NCI-H2081 treated with DMSO at 0.1 percent for 48 hours (cell line): ENCODE data around the gene DHCR24.
"Not testable (repeated sequence)": the region's sequence is repeated elsewhere in the genome, so short reads cannot be mapped to it uniquely, and the experiment has no call there.

Experiments
- DNase-seq: peaks from one replicate; lab custom pipeline; 2025; lab: John Stamatoyannopoulos, UW

DHCR24 gene

GRCh38 chr1:54887665-54888071 lies 673 bp upstream of the DHCR24 start:
- no peak for DNase-seq

GRCh38 chr1:54885807-54886723 lies 930 bp downstream of the DHCR24 start:
- no peak for DNase-seq

- no peak for DNase-seq
Measured at GRCh38 chr1:54885237-54885679, 1.7 kb downstream of the DHCR24 start.

DNA sequence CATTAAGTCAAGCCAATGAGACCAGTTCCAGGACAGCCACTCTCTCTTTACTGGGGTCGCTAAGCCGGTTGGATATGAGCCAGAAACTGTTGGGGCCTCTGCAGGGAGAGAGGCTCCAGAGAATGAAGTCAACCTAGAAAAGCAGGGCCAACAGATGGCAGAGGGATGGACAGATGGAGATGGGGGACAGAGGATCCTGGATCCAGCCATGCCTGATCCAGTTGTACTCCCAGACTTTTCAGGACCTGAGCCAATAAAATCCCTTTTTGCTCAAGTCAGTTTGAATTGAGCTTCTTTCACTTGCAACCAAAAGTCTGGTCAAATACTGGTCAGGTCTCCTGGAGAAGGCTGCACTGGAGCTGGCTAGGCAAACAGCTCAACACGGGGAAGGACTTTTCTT lies 2.2 kb downstream of the DHCR24 start:
- no peak for DNase-seq

DNA sequence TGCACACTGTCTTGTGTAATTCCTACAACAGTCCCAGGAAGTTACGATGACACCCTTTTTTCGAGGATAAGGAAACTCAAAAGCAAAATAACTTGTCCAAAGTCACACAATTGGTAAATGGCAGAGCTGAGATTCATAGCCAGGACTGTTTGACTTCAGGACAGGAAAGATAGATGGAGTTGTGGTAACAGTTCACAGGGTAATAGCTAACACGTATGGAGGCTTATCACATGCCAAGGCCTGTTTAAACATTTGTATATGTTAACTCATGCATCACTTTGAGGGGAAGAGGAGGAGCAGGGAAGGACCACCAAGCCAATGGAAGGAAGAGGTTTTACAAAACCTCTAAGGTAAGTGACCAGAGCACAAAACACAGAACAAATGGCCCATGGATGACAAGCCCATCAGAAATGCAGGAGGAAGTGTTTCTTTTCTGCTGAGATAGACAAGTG lies 2.8 kb downstream of the DHCR24 start:
- DNase-seq, result no peak

DNA sequence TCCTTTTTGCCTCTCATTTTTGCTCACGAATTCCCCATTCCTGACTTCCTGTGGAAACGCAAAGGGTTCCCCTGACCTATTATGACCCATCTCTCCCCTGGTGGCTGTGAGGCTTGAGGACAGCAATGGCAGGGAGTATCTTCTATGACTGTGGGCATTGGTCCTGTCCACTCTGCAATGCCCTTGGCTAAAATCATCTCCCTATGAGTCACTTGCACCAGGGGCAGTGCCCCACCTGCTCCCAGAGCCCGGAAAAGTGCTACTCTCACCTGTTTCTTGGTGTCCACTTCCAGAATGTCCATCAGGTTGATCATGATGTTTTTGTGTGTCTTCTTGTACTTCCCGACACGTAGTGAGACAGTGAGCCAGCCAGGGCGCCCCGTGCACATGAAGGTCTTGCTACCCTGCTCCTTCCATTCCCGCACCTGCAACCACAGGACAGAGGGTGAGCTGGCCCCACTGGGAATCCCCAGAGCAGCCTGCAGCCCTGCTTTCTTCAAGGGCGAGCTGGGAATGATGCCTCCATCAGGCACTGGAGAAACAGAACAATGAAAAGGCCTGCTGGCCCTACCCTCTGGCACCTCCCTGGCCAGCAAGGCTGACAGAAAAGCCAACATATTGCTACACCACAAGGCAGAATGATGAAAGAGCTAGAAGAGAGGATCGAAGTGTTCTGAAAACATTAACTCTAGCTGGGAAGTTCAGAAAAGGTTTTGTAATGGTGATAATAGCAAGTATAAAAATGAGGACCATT lies 3.5 kb downstream of the DHCR24 start:
- DNase-seq, result no peak

DNA sequence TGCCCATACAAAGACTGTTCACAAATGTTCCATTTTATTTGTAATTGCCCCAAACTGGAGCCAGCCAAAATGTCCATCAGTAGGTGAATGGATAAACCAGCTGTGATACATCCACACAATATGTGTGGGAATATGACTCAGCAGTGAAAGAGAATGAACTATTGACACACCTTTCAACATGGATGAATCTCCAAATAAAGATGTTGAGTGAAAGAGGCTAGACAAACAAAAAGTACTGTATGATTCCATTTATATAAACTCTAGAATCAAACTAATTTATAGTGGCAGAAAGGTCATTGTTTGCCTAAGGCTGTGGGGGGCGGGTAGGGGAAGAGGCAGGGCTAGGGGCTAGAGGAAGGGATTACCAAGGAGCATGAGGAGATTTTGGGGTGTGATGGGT lies 4.5 kb downstream of the DHCR24 start:
- no peak for DNase-seq

- DNase-seq, result not testable (repeated sequence)
Measured at GRCh38 chr1:54881604-54882003, 5.4 kb downstream of the DHCR24 start.

DNA sequence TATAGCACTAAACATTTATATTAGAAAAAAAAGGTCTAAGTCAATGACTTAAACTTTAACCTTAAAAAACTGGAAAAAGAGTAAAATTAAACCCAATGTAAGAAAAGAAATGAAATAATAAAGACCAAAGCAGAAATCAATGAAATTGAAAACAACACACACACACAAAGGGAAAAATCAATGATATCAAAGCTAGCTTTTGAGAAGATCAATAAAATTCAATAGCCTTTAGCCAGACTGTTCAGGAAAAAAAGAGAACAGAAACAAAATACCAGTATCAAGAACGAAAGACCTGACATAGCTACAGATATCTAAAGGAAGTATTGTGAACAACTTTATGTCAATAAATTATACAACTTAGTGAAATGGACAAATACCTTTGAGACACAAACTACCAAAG lies 7.1 kb downstream of the DHCR24 start:
- no peak for DNase-seq

GRCh38 chr1:54876814-54877213 lies 10.2 kb downstream of the DHCR24 start:
- DNase-seq, result no peak

DNA sequence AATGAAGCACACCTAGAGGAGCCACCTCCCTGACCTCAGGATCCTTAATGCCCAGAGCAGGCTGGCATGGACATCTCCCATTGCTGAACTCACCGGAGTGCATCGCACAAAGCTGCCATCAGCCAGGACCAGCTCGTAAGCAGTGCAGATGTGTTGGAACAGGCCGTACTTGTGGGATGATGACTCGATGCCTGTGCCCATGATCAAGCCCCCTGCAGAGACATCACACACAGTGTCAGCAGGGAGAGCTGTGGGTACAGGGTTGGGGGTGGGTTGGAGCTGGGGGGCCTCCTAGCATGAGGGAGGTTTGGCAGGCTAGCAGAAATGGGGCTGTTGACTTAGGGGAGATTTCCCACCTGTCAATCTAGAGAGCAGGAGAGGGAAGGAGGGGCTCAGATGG lies 12.0 kb downstream of the DHCR24 start:
- no peak for DNase-seq

GRCh38 chr1:54874079-54874830 lies 12.7 kb downstream of the DHCR24 start:
- DNase-seq, result no peak

DNA sequence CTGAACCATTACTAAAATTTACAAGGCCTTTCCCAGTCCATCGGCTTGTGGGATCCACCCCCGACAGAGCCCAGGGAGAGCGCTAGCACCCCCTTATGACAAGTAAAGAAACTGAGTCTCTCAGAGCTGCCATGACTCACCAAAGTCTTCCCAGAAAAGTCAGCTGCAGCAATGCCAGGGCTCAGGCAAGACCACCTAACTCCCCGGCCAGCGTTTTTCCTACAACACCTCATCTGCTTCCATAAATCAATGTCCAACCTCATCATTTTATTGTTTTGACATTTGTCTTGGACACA lies 15.0 kb downstream of the DHCR24 start:
- no peak for DNase-seq

- DNase-seq, result no peak
Measured at GRCh38 chr1:54871275-54872035, 15.5 kb downstream of the DHCR24 start.

DNA sequence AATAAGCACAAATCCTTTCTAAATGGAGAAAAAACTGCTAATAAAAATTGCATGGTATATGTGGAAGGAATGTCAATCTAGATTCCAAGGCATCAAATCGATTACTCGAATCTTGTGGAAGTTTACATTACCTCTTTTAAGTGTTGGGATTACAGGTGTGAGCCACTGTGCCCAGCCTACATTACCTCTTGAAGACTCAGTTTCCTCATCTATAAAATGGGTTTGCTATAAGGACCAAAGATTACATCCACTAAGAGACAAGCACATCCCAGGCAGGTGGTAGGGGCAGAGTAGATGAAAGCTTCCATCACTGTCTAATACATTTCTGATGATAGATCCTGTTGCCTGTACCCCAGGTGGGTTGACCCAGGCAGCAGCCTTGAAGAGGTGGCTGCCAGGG lies 16.1 kb downstream of the DHCR24 start:
- DNase-seq, result no peak

GRCh38 chr1:54869173-54869851 lies 17.7 kb downstream of the DHCR24 start:
- no peak for DNase-seq

GRCh38 chr1:54867717-54868057 lies 19.3 kb downstream of the DHCR24 start:
- no peak for DNase-seq

GRCh38 chr1:54866801-54867716 lies 19.9 kb downstream of the DHCR24 start:
- no peak for DNase-seq

DNA sequence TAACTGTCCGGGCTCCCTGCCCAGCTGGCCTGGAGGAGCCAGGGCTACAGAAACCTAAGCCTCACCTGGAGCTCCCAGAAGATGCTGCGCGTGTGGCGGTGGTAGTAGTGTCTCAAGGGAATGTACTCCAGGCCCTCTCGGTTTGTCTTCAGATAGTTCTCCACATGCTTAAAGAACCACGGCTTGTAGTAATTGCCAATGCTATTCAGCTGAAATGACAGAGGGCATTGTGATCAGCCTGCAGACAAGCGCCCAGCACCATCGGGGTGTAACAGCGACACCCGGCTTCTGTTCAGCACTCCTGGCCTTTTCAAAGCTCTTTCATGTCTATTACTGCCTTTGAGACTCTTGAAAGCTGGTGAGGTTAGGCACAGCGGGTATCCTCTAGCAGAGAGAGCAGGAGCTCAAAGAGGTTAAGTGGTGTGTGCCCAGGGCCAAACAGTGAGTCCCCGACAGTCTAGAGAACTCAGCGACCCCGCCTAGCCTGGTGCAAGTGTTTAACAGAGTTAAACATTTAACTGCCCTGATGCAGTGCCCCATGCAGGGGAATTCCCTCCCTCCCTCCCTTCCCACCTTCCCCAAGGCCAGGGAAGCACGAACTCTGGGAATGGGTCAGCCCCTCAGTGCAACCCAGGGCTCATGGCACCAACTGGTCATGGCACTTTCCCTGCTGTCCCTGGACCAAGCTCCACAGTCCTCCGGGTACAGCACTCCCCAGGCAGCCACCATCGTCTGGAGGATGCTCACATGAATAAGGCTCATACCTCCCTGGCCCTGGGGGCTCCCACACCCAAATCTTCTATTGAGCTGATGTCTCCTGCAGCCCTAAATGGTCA lies 21.5 kb downstream of the DHCR24 start:
- DNase-seq, result no peak
